Duodenal mucosa (tissue), 2 donors: ENCODE results near the gene MICALL1.

ENCODE experiments used
- H3K27ac ChIP-seq: one replicate; pipeline ENCODE4 v1.7.0; 2013; ENCODE audit warnings: low read depth, low read length
- H3K27me3 ChIP-seq, 2 donors: one replicate each; pipeline ENCODE4 v1.7.0; 2013; ENCODE audit warnings: low read length in 2 of 2, control low read depth in 1 of 2; ENCODE audit not compliant: insufficient read depth in 2 of 2, control insufficient read depth in 1 of 2
- H3K36me3 ChIP-seq, 2 donors: one replicate each; pipeline ENCODE4 v1.7.0; 2013; ENCODE audit warnings: low read length in 2 of 2, control low read depth in 1 of 2; ENCODE audit not compliant: insufficient read depth in 2 of 2, control insufficient read depth in 1 of 2
- H3K4me1 ChIP-seq, 2 donors: one replicate each; pipeline ENCODE4 v1.7.0; 2013; ENCODE audit warnings: low read length in 2 of 2, control low read depth in 1 of 2; ENCODE audit not compliant: insufficient read depth in 2 of 2, control insufficient read depth in 1 of 2
- H3K4me3 ChIP-seq, 2 donors: one replicate each; pipeline ENCODE4 v1.7.0; 2013; ENCODE audit warnings: low read length in 2 of 2, low read depth in 1 of 2
- H3K9ac ChIP-seq, 2 donors: one replicate each; pipeline ENCODE4 v1.7.0; 2013; ENCODE audit warnings: low read length in 2 of 2, low read depth in 1 of 2
- H3K9me3 ChIP-seq, 2 donors: one replicate each; pipeline ENCODE4 v1.7.0; 2013; ENCODE audit warnings: low read length in 2 of 2, control low read depth in 1 of 2; ENCODE audit not compliant: control insufficient read depth in 1 of 2

The MICALL1 gene

GRCh38 chr22:37982938-37983859, 77.1 kb downstream of the MICALL1 start:
- H3K27ac ChIP-seq: no peak overlapping the region

GRCh38 chr22:37983860-37984791, 78.0 kb downstream of the MICALL1 start, which contains the start of gene SOX10:
Gene SOX10, minus strand, starts transcription at chr22:37984555. Its CDS starts 771 bp downstream, at chr22:37983784.
- no peaks in the 10 kb centered on the region for H3K9me3 ChIP-seq
- peaks cover 17% of the 10 kb centered on the region in 2 donors for H3K4me1 ChIP-seq
- H3K4me3 ChIP-seq: no peak within 1 kb of the TSS
- H3K9ac ChIP-seq: no peak within 1 kb of the TSS
- no peaks in the 10 kb centered on the region for H3K27me3 ChIP-seq
- H3K36me3 ChIP-seq: no peaks in the 10 kb centered on the region
- H3K27ac ChIP-seq: no peak within 1 kb of the TSS

More at GRCh38 chr22:37982938-37983859, 77.1 kb downstream of the MICALL1 start:
- Histone ChIP-seq H3K9ac (no peak overlapping the region), H3K27me3 (no peaks in the 10 kb centered on the region), H3K4me3 (no peak overlapping the region), H3K4me1 (peaks cover 17% of the 10 kb centered on the region in 2 donors), H3K36me3 (no peaks in the 10 kb centered on the region), H3K9me3 (no peaks in the 10 kb centered on the region)

- Histone ChIP-seq H3K9ac (no peak overlapping the region), H3K27ac (no peak overlapping the region), H3K4me3 (no peak overlapping the region), H3K36me3 (no peaks in the 10 kb centered on the region), H3K4me1 (peaks cover 17% of the 10 kb centered on the region in 2 donors), H3K9me3 (no peaks in the 10 kb centered on the region), H3K27me3 (no peaks in the 10 kb centered on the region)
Measured at GRCh38 chr22:37985050-37985585, 79.0 kb downstream of the MICALL1 start.

GRCh38 chr22:37985751-37986281, 79.7 kb downstream of the MICALL1 start:
- H3K27ac ChIP-seq: no peak overlapping the region
- H3K9ac ChIP-seq: no peak overlapping the region

GRCh38 chr22:37986371-37986770, 80.3 kb downstream of the MICALL1 start:
- Histone ChIP-seq H3K9ac (no peak overlapping the region), H3K27ac (no peak overlapping the region), H3K4me3 (no peak overlapping the region)

More at GRCh38 chr22:37985751-37986281, 79.7 kb downstream of the MICALL1 start:
- H3K36me3 ChIP-seq: no peaks in the 10 kb centered on the region
- H3K4me1 ChIP-seq: peaks cover 11 to 12% of the 10 kb centered on the region in 2 donors
- H3K9me3 ChIP-seq: no peaks in the 10 kb centered on the region
- H3K27me3 ChIP-seq: no peaks in the 10 kb centered on the region
- no peak overlapping the region for H3K4me3 ChIP-seq

GRCh38 chr22:37989146-37990045, 83.3 kb downstream of the MICALL1 start:
- H3K4me1 ChIP-seq: no peaks in the 10 kb centered on the region
- H3K27me3 ChIP-seq: no peaks in the 10 kb centered on the region
- no peak overlapping the region for H3K9ac ChIP-seq
- H3K9me3 ChIP-seq: no peaks in the 10 kb centered on the region
- H3K27ac ChIP-seq: no peak overlapping the region
- no peak overlapping the region for H3K4me3 ChIP-seq
- H3K36me3 ChIP-seq: no peaks in the 10 kb centered on the region

More at GRCh38 chr22:37986371-37986770, 80.3 kb downstream of the MICALL1 start:
- Histone ChIP-seq H3K27me3 (no peaks in the 10 kb centered on the region), H3K9me3 (no peaks in the 10 kb centered on the region), H3K4me1 (peaks cover 5 to 6% of the 10 kb centered on the region in 2 donors), H3K36me3 (no peaks in the 10 kb centered on the region)

- H3K9me3 ChIP-seq: no peaks in the 10 kb centered on the region
- H3K4me1 ChIP-seq: no peaks in the 10 kb centered on the region
- no peaks in the 10 kb centered on the region for H3K27me3 ChIP-seq
- no peak overlapping the region for H3K4me3 ChIP-seq
- no peak overlapping the region for H3K27ac ChIP-seq
- H3K36me3 ChIP-seq: no peaks in the 10 kb centered on the region
- no peak overlapping the region for H3K9ac ChIP-seq
Measured at GRCh38 chr22:37990301-37990700, 84.2 kb downstream of the MICALL1 start.

GRCh38 chr22:37990862-37991261, 84.8 kb downstream of the MICALL1 start:
- H3K9ac ChIP-seq: no peak overlapping the region
- no peaks in the 10 kb centered on the region for H3K9me3 ChIP-seq
- no peak overlapping the region for H3K4me3 ChIP-seq
- H3K27me3 ChIP-seq: no peaks in the 10 kb centered on the region
- no peaks in the 10 kb centered on the region for H3K36me3 ChIP-seq
- no peak overlapping the region for H3K27ac ChIP-seq
- no peaks in the 10 kb centered on the region for H3K4me1 ChIP-seq
